Activated CD8-positive, alpha-beta T cell treated with anti-CD3 and anti-CD28 coated beads for 36 hours (primary cell): ENCODE data around the gene APOL3. TPM values are rescaled to one million over a fixed set of nuclear protein-coding genes. Genes with fewer than 3 reads are reported as not detected.
"Not testable (repeated sequence)": the region's sequence is repeated elsewhere in the genome, so short reads cannot be mapped to it uniquely, and the experiment has no call there.

Source experiments
- ATAC-seq: fragments of 200-7000 bp; cut with Tn5 transposase; one replicate; pipeline ENCODE4 v1.10.0; 2021; ENCODE audit warnings: mild to moderate bottlenecking, moderate library complexity
- CTCF ChIA-PET: fragments of 350-600 bp; sonication (Branson Sonifier 250); formaldehyde crosslinking; loops from one replicate; lab custom pipeline; 2021; ENCODE audit warnings: antibody characterized with exemption; lab: Charles Lee
- POLR2A ChIA-PET: fragments of 350-600 bp; sonication (Branson Sonifier 250); formaldehyde crosslinking; loops from one replicate; lab custom pipeline; 2021; ENCODE audit warnings: antibody characterized with exemption; lab: Charles Lee
- DNase-seq: peaks from one replicate; pipeline ENCODE4 v3.0.0-alpha.2; 2020
- H3K27ac Mint-ChIP-seq: one replicate; pipeline ENCODE4 v1.8.0; 2021; ENCODE audit warnings: mild to moderate bottlenecking, mixed read lengths
- H3K27me3 Mint-ChIP-seq: one replicate; pipeline ENCODE4 v1.8.0; 2021; ENCODE audit warnings: mixed read lengths
- H3K36me3 Mint-ChIP-seq: one replicate; pipeline ENCODE4 v1.8.0; 2021; ENCODE audit warnings: low read depth, mixed read lengths
- H3K4me1 Mint-ChIP-seq: one replicate; pipeline ENCODE4 v1.8.0; 2021; ENCODE audit warnings: low read depth, mixed read lengths
- H3K4me3 Mint-ChIP-seq: one replicate; pipeline ENCODE4 v1.8.0; 2021; ENCODE audit warnings: mild to moderate bottlenecking, moderate library complexity, mixed read lengths
- H3K9me3 Mint-ChIP-seq: one replicate; pipeline ENCODE4 v1.8.0; 2021; ENCODE audit warnings: mixed read lengths
- CTCF ChIP-seq: fragments of 200-600 bp; IDR thresholded peaks from one replicate; pipeline ENCODE4 v1.8.0; 2022; ENCODE audit warnings: antibody characterized with exemption, mild to moderate bottlenecking
- intact Hi-C: fragments of 100-400 bp; cut with micrococcal nuclease; formaldehyde crosslinking; loops from one replicate; pipeline ENCODE4 v1.10.0; 2022
- total RNA-seq, 2 experiments: library from RNA; stranded (reverse); gene quantifications; one replicate each; pipeline ENCODE4 v1.2.3, GENCODE V29; 2021

The APOL3 gene
- total RNA-seq, 2 experiments from 2014 or later = 44.5 to 46.7 TPM

- Mint-ChIP-seq H3K4me3 (no peak overlapping the region), H3K36me3 (no peaks in the 10 kb centered on the region), H3K9me3 (no peaks in the 10 kb centered on the region), H3K27me3 (no peaks in the 10 kb centered on the region), H3K27ac (no peak overlapping the region), H3K4me1 (peaks cover 11% of the 10 kb centered on the region)
- intact Hi-C loops = loop anchor here (10.0 kb wide), 1 partner anchor 501 kb away; no protein-coding TSS in a partner anchor
- ChIA-PET POLR2A (no interaction called here), CTCF (interaction anchor here (1.2 to 4.5 kb wide), 3 partner anchors 60 to 499 kb away, joined by 4 to 38 read pairs (median 4); no protein-coding TSS in a partner anchor)
- no peak for TF ChIP-seq CTCF
- ATAC-seq (no peak), DNase-seq (no peak)
These were observed 34.5 kb downstream of the APOL3 start for GRCh38 chr22:36125994-36126531.

- DNase-seq = no peak
- POLR2A ChIA-PET = interaction anchor here (1.1 kb wide), 1 partner anchor 9 kb away, joined by 4 read pairs; no protein-coding TSS in a partner anchor
- H3K4me1 Mint-ChIP-seq = peaks cover 11% of the 10 kb centered on the region
- TF ChIP-seq CTCF = no peak
- H3K9me3 Mint-ChIP-seq = no peaks in the 10 kb centered on the region
- no peak for ATAC-seq
- intact Hi-C loops = loop anchor here (10.0 kb wide), 1 partner anchor 501 kb away; no protein-coding TSS in a partner anchor
- H3K27me3 Mint-ChIP-seq = no peaks in the 10 kb centered on the region
- no peak overlapping the region for H3K4me3 Mint-ChIP-seq
- H3K36me3 Mint-ChIP-seq = no peaks in the 10 kb centered on the region
- no peak overlapping the region for H3K27ac Mint-ChIP-seq
- CTCF ChIA-PET = interaction anchor here (1.2 to 4.5 kb wide), 10 partner anchors 11 to 538 kb away, joined by 3 to 38 read pairs (median 6); no protein-coding TSS in a partner anchor
These were observed 35.1 kb downstream of the APOL3 start for GRCh38 chr22:36125434-36125833.

GRCh38 chr22:36124666-36125065, 35.9 kb downstream of the APOL3 start:
- POLR2A ChIA-PET = interaction anchor here (1.1 kb wide), 1 partner anchor 10 kb away, joined by 4 read pairs; no protein-coding TSS in a partner anchor
- no peak for DNase-seq
- no peak for TF ChIP-seq CTCF

GRCh38 chr22:36123673-36124630, 36.6 kb downstream of the APOL3 start:
- H3K36me3 Mint-ChIP-seq = no peaks in the 10 kb centered on the region
- CTCF ChIA-PET = interaction anchor here (0.6 to 4.5 kb wide), 42 partner anchors 9 to 749 kb away, joined by 3 to 38 read pairs (median 4); partner anchors contain the start of genes APOL3 and RBFOX2

More at GRCh38 chr22:36124666-36125065, 35.9 kb downstream of the APOL3 start:
- Mint-ChIP-seq H3K4me1 (peaks cover 11% of the 10 kb centered on the region), H3K9me3 (no peaks in the 10 kb centered on the region), H3K27me3 (no peaks in the 10 kb centered on the region), H3K4me3 (no peak overlapping the region), H3K36me3 (no peaks in the 10 kb centered on the region), H3K27ac (no peak overlapping the region)
- CTCF ChIA-PET = interaction anchor here (0.6 to 4.5 kb wide), 43 partner anchors 9 to 749 kb away, joined by 3 to 38 read pairs (median 4); partner anchors contain the start of genes APOL3 and RBFOX2
- no peak for ATAC-seq
- intact Hi-C loops = loop anchor here (10.0 kb wide), 1 partner anchor 500 kb away; no protein-coding TSS in a partner anchor

GRCh38 chr22:36120621-36121351, 39.8 kb downstream of the APOL3 start:
- H3K4me3 Mint-ChIP-seq, H3K9me3 Mint-ChIP-seq, H3K36me3 Mint-ChIP-seq, H3K27me3 Mint-ChIP-seq, H3K27ac Mint-ChIP-seq, POLR2A ChIA-PET, ATAC-seq, DNase-seq: not testable (repeated sequence)
- CTCF ChIA-PET = interaction anchor here (0.9 to 2.0 kb wide), 3 partner anchors 55 to 61 kb away, joined by 3 to 11 read pairs (median 3); no protein-coding TSS in a partner anchor
- H3K4me1 Mint-ChIP-seq = peaks cover 11% of the 10 kb centered on the region
- intact Hi-C loops = loop anchor here (10.0 kb wide), 1 partner anchor 496 kb away; no protein-coding TSS in a partner anchor

More at GRCh38 chr22:36123673-36124630, 36.6 kb downstream of the APOL3 start:
- POLR2A ChIA-PET = no interaction called here
- DNase-seq (peak; percentile 94), ATAC-seq (peak; percentile 100)
- Mint-ChIP-seq H3K4me1 (peaks cover 11% of the 10 kb centered on the region), H3K4me3 (peak overlapping the region; percentile 67), H3K9me3 (no peaks in the 10 kb centered on the region), H3K27ac (peak overlapping the region; percentile 92), H3K27me3 (no peaks in the 10 kb centered on the region)
- intact Hi-C loops = loop anchor here (10.0 kb wide), 1 partner anchor 499 kb away; no protein-coding TSS in a partner anchor
- peak; percentile 96 for TF ChIP-seq CTCF
